GM23338 (cell line): ENCODE results near the gene CD82. TPM values are rescaled to one million over a fixed set of nuclear protein-coding genes. Genes with fewer than 3 reads are reported as not detected.

Experiments used
- ATAC-seq: fragments of 200-7000 bp; cut with Tn5 transposase; 3 replicates; pipeline ENCODE4 v1.9.1; 2020
- DNase-seq: peaks from one replicate; pipeline ENCODE4 v3.0.0-alpha.2; 2015; ENCODE audit warnings: low spot score
- H2AFZ ChIP-seq: fragments of 200-600 bp; sonication (generic); 2 replicates; pipeline ENCODE4 v1.8.0; 2016; ENCODE audit warnings: antibody characterized with exemption, mild to moderate bottlenecking, moderate library complexity
- H3F3A ChIP-seq: fragments of 200-600 bp; sonication (generic); replicated peaks from 2 replicates; pipeline ENCODE4 v1.8.0; 2017; ENCODE audit warnings: antibody characterized with exemption, mixed run types, low read depth
- H3K27ac ChIP-seq: fragments of 200-600 bp; sonication (generic); 2 replicates; pipeline ENCODE4 v1.6.1; 2016; ENCODE audit warnings: low read depth
- H3K27me3 ChIP-seq: fragments of 200-600 bp; sonication (generic); 2 replicates; pipeline ENCODE4 v1.8.0; 2016; ENCODE audit warnings: mild to moderate bottlenecking, mixed run types, moderate library complexity; ENCODE audit not compliant: insufficient read depth
- H3K36me3 ChIP-seq: fragments of 200-600 bp; sonication (generic); 2 replicates; pipeline ENCODE4 v1.8.0; 2016; ENCODE audit warnings: mild to moderate bottlenecking; ENCODE audit not compliant: insufficient read depth
- H3K4me1 ChIP-seq: fragments of 200-600 bp; sonication (generic); 2 replicates; pipeline ENCODE4 v1.8.0; 2016; ENCODE audit warnings: mild to moderate bottlenecking, moderate library complexity; ENCODE audit not compliant: insufficient read depth
- H3K4me2 ChIP-seq: fragments of 200-600 bp; sonication (generic); 2 replicates; pipeline ENCODE4 v1.7.1; 2017; ENCODE audit warnings: mixed run types
- H3K4me3 ChIP-seq: fragments of 200-600 bp; sonication (generic); 2 replicates; pipeline ENCODE4 v1.6.1; 2016; ENCODE audit warnings: mixed run types
- H3K79me2 ChIP-seq: fragments of 200-600 bp; sonication (generic); replicated peaks from 2 replicates; pipeline ENCODE4 v1.8.0; 2017; ENCODE audit warnings: mild to moderate bottlenecking; ENCODE audit not compliant: insufficient read depth
- H3K9me2 ChIP-seq: fragments of 200-600 bp; sonication (generic); 2 replicates; pipeline ENCODE4 v1.8.0; 2017; ENCODE audit not compliant: insufficient read depth
- H4K20me1 ChIP-seq: fragments of 200-600 bp; sonication (generic); replicated peaks from 2 replicates; pipeline ENCODE4 v1.8.0; 2017; ENCODE audit warnings: mild to moderate bottlenecking; ENCODE audit not compliant: insufficient read depth
- H3K27ac Mint-ChIP-seq: 2 replicates; pipeline ENCODE4 v1.8.0; 2020; ENCODE audit warnings: inconsistent platforms, mild to moderate bottlenecking, moderate library complexity, mixed read lengths
- H3K27me3 Mint-ChIP-seq: 3 replicates; pipeline ENCODE4 v1.8.0; 2022; ENCODE audit warnings: low read depth, mild to moderate bottlenecking, moderate library complexity, mixed read lengths, inconsistent platforms; ENCODE audit not compliant: insufficient read depth, poor library complexity
- H3K36me3 Mint-ChIP-seq: 3 replicates; pipeline ENCODE4 v1.8.0; 2021; ENCODE audit warnings: low read depth, mild to moderate bottlenecking, inconsistent platforms, moderate library complexity, mixed read lengths
- H3K4me1 Mint-ChIP-seq: 3 replicates; pipeline ENCODE4 v1.8.0; 2020; ENCODE audit warnings: mild to moderate bottlenecking, inconsistent platforms, mixed read lengths
- H3K4me3 Mint-ChIP-seq: 3 replicates; pipeline ENCODE4 v1.8.0; 2021; ENCODE audit warnings: moderate library complexity, mild to moderate bottlenecking, inconsistent platforms, mixed read lengths
- H3K9me3 Mint-ChIP-seq: 3 replicates; pipeline ENCODE4 v1.8.0; 2020; ENCODE audit warnings: moderate library complexity, mild to moderate bottlenecking, inconsistent platforms, mixed read lengths
- CREB1 ChIP-seq: fragments of 250-450 bp; sonication (Bioruptor Pico); IDR thresholded peaks from 2 replicates; pipeline ENCODE4 v1.5.0; 2020; ENCODE audit warnings: low read depth, mild to moderate bottlenecking, moderate library complexity
- EZH2 ChIP-seq: fragments of 200-600 bp; sonication (generic); IDR thresholded peaks from one replicate; pipeline ENCODE4 v1.8.0; 2017; ENCODE audit warnings: antibody characterized with exemption, mild to moderate bottlenecking, low read depth; ENCODE audit not compliant: unreplicated experiment
- EZH2phosphoT487 ChIP-seq: fragments of 200-600 bp; sonication (generic); IDR thresholded peaks from one replicate; pipeline ENCODE4 v1.8.1; 2018; ENCODE audit warnings: antibody characterized with exemption; ENCODE audit not compliant: unreplicated experiment
- JUNB ChIP-seq: IDR thresholded peaks from one replicate; pipeline ENCODE4 v1.6.1; 2016; ENCODE audit warnings: antibody characterized with exemption; ENCODE audit not compliant: unreplicated experiment
- NANOG ChIP-seq: IDR thresholded peaks from 2 replicates; pipeline ENCODE4 v1.6.1; 2016; ENCODE audit warnings: antibody characterized with exemption, borderline replicate concordance
- POLR2AphosphoS5 ChIP-seq: IDR thresholded peaks from 2 replicates; pipeline ENCODE4 v1.6.1; 2016; ENCODE audit warnings: antibody characterized with exemption, low read depth
- STAT1 ChIP-seq: IDR thresholded peaks from one replicate; pipeline ENCODE4 v1.6.1; 2016; ENCODE audit warnings: antibody characterized with exemption; ENCODE audit not compliant: unreplicated experiment
- ZNF114 ChIP-seq: fragments of 250-450 bp; sonication (Bioruptor Pico); IDR thresholded peaks from 2 replicates; pipeline ENCODE4 v1.5.0; 2020; ENCODE audit warnings: mild to moderate bottlenecking, moderate library complexity
- ZNF331 ChIP-seq: fragments of 250-450 bp; sonication (Bioruptor Pico); IDR thresholded peaks from 2 replicates; pipeline ENCODE4 v1.5.0; 2020; ENCODE audit warnings: low read depth, mild to moderate bottlenecking, moderate library complexity
- polyA plus RNA-seq: library from polyadenylated mRNA; unstranded; fragments of >200 nt; fragmentation: Nextera tagmentation; extraction: Ambion mirVana; gene quantifications from 2 replicates; pipeline ENCODE4 v1.2.1, GENCODE V29; 2016
- total RNA-seq: library from RNA; depleted of rRNA; stranded (reverse); fragments of >200 nt; shearing (Covaris generic); gene quantifications from 2 replicates; pipeline ENCODE4 v1.2.3, GENCODE V29; 2014
- TF ChIP-seq, protein P1 (sequence below): IDR thresholded peaks from 2 replicates; pipeline ENCODE4 v1.6.1; 2016; ENCODE audit warnings: antibody characterized with exemption
- TF ChIP-seq, protein P2 (sequence below): fragments of 250-450 bp; sonication (Bioruptor Pico); IDR thresholded peaks from 2 replicates; pipeline ENCODE4 v1.5.0; 2020; ENCODE audit warnings: mild to moderate bottlenecking, moderate library complexity
- TF ChIP-seq, protein P3 (sequence below): IDR thresholded peaks from one replicate; pipeline ENCODE4 v1.6.1; 2018; ENCODE audit warnings: antibody characterized with exemption; ENCODE audit not compliant: unreplicated experiment
- TF ChIP-seq, protein P4 (sequence below), 2 experiments: fragments of 200-600 bp in 1 of 2; sonication (generic) in 1 of 2; conservative IDR thresholded peaks; 2 replicates each; pipeline versions ENCODE4 v1.5.1 to v1.6.1; 2016 to 2017; ENCODE audit warnings: antibody characterized with exemption in 2 of 2, low read depth in 2 of 2, mild to moderate bottlenecking in 2 of 2, moderate library complexity in 1 of 2

The CD82 gene
- total and polyA plus RNA-seq, 2 experiments from 2014 or later, result 4.4 to 4.9 TPM

DNA sequence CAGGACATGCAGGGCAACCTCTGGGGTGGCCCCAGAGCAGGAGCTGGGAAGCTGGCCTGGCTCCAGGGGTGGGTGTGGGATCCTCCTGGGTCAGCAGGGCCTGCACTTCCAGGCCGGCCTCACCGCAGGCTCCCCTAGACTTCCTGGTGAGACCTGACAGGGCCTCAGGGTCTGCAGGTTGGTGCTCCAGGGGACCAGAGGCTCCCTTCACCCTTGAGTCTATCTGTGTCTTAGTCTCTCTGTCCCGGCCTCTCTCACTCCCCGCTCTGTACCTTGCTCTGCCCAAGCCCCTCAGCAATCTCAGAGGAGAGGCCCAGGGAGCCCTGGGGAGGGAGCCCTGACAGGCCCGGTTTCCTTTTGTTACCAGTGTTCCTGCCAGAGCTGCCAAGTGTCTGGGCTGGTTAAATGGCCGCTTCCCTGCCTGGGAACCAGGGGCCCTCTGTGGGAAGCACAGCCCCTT lies 13.9 kb downstream of the CD82 start:
- Histone ChIP-seq H3K4me3 (no peak overlapping the region), H3K27me3 (no peaks in the 10 kb centered on the region), H4K20me1 (no peaks in the 10 kb centered on the region), H3K4me1 (no peaks in the 10 kb centered on the region), H3K9me2 (no peaks in the 10 kb centered on the region), H3K79me2 (no peaks in the 10 kb centered on the region), H3K4me2 (no peak overlapping the region), H3K36me3 (no peaks in the 10 kb centered on the region), H3K27ac (no peak overlapping the region), H2AFZ (no peak overlapping the region), H3F3A (no peaks in the 10 kb centered on the region)
- no peak for DNase-seq
- ATAC-seq, result peak; percentile 55
- H3K36me3 Mint-ChIP-seq, result no peaks in the 10 kb centered on the region
- H3K9me3 Mint-ChIP-seq, result no peaks in the 10 kb centered on the region; the same call in 2 of the 3 replicates
- no peak overlapping the region for H3K27ac Mint-ChIP-seq
- H3K4me1 Mint-ChIP-seq, result peaks cover 5% of the 10 kb centered on the region
- H3K4me3 Mint-ChIP-seq, result no peak overlapping the region
- peaks cover 7% of the 10 kb centered on the region for H3K27me3 Mint-ChIP-seq
- TF ChIP-seq EZH2phosphoT487 (no peak), ZNF114 (CRISPR knock-in tag) (no peak), ZNF331 (CRISPR knock-in tag) (no peak), CREB1 (CRISPR knock-in tag) (no peak), POLR2AphosphoS5 (no peak), STAT1 (no peak), EZH2 (no peak), NANOG (no peak), JUNB (no peak)
- TF ChIP-seq, protein P1, sequence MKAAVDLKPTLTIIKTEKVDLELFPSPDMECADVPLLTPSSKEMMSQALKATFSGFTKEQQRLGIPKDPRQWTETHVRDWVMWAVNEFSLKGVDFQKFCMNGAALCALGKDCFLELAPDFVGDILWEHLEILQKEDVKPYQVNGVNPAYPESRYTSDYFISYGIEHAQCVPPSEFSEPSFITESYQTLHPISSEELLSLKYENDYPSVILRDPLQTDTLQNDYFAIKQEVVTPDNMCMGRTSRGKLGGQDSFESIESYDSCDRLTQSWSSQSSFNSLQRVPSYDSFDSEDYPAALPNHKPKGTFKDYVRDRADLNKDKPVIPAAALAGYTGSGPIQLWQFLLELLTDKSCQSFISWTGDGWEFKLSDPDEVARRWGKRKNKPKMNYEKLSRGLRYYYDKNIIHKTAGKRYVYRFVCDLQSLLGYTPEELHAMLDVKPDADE, result no peak
- TF ChIP-seq, protein P2, sequence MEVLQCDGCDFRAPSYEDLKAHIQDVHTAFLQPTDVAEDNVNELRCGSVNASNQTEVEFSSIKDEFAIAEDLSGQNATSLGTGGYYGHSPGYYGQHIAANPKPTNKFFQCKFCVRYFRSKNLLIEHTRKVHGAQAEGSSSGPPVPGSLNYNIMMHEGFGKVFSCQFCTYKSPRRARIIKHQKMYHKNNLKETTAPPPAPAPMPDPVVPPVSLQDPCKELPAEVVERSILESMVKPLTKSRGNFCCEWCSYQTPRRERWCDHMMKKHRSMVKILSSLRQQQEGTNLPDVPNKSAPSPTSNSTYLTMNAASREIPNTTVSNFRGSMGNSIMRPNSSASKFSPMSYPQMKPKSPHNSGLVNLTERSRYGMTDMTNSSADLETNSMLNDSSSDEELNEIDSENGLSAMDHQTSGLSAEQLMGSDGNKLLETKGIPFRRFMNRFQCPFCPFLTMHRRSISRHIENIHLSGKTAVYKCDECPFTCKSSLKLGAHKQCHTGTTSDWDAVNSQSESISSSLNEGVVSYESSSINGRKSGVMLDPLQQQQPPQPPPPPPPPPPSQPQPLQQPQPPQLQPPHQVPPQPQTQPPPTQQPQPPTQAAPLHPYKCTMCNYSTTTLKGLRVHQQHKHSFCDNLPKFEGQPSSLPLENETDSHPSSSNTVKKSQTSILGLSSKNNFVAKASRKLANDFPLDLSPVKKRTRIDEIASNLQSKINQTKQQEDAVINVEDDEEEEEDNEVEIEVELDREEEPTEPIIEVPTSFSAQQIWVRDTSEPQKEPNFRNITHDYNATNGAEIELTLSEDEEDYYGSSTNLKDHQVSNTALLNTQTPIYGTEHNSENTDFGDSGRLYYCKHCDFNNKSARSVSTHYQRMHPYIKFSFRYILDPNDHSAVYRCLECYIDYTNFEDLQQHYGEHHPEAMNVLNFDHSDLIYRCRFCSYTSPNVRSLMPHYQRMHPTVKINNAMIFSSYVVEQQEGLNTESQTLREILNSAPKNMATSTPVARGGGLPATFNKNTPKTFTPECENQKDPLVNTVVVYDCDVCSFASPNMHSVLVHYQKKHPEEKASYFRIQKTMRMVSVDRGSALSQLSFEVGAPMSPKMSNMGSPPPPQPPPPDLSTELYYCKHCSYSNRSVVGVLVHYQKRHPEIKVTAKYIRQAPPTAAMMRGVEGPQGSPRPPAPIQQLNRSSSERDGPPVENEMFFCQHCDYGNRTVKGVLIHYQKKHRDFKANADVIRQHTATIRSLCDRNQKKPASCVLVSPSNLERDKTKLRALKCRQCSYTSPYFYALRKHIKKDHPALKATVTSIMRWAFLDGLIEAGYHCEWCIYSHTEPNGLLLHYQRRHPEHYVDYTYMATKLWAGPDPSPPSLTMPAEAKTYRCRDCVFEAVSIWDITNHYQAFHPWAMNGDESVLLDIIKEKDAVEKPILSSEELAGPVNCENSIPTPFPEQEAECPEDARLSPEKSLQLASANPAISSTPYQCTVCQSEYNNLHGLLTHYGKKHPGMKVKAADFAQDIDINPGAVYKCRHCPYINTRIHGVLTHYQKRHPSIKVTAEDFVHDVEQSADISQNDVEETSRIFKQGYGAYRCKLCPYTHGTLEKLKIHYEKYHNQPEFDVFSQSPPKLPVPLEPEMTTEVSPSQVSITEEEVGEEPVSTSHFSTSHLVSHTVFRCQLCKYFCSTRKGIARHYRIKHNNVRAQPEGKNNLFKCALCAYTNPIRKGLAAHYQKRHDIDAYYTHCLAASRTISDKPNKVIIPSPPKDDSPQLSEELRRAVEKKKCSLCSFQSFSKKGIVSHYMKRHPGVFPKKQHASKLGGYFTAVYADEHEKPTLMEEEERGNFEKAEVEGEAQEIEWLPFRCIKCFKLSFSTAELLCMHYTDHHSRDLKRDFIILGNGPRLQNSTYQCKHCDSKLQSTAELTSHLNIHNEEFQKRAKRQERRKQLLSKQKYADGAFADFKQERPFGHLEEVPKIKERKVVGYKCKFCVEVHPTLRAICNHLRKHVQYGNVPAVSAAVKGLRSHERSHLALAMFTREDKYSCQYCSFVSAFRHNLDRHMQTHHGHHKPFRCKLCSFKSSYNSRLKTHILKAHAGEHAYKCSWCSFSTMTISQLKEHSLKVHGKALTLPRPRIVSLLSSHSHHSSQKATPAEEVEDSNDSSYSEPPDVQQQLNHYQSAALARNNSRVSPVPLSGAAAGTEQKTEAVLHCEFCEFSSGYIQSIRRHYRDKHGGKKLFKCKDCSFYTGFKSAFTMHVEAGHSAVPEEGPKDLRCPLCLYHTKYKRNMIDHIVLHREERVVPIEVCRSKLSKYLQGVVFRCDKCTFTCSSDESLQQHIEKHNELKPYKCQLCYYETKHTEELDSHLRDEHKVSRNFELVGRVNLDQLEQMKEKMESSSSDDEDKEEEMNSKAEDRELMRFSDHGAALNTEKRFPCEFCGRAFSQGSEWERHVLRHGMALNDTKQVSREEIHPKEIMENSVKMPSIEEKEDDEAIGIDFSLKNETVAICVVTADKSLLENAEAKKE (CRISPR knock-in tag), result no peak
- TF ChIP-seq, protein P3, sequence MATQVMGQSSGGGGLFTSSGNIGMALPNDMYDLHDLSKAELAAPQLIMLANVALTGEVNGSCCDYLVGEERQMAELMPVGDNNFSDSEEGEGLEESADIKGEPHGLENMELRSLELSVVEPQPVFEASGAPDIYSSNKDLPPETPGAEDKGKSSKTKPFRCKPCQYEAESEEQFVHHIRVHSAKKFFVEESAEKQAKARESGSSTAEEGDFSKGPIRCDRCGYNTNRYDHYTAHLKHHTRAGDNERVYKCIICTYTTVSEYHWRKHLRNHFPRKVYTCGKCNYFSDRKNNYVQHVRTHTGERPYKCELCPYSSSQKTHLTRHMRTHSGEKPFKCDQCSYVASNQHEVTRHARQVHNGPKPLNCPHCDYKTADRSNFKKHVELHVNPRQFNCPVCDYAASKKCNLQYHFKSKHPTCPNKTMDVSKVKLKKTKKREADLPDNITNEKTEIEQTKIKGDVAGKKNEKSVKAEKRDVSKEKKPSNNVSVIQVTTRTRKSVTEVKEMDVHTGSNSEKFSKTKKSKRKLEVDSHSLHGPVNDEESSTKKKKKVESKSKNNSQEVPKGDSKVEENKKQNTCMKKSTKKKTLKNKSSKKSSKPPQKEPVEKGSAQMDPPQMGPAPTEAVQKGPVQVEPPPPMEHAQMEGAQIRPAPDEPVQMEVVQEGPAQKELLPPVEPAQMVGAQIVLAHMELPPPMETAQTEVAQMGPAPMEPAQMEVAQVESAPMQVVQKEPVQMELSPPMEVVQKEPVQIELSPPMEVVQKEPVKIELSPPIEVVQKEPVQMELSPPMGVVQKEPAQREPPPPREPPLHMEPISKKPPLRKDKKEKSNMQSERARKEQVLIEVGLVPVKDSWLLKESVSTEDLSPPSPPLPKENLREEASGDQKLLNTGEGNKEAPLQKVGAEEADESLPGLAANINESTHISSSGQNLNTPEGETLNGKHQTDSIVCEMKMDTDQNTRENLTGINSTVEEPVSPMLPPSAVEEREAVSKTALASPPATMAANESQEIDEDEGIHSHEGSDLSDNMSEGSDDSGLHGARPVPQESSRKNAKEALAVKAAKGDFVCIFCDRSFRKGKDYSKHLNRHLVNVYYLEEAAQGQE, result no peak
- TF ChIP-seq, protein P4, sequence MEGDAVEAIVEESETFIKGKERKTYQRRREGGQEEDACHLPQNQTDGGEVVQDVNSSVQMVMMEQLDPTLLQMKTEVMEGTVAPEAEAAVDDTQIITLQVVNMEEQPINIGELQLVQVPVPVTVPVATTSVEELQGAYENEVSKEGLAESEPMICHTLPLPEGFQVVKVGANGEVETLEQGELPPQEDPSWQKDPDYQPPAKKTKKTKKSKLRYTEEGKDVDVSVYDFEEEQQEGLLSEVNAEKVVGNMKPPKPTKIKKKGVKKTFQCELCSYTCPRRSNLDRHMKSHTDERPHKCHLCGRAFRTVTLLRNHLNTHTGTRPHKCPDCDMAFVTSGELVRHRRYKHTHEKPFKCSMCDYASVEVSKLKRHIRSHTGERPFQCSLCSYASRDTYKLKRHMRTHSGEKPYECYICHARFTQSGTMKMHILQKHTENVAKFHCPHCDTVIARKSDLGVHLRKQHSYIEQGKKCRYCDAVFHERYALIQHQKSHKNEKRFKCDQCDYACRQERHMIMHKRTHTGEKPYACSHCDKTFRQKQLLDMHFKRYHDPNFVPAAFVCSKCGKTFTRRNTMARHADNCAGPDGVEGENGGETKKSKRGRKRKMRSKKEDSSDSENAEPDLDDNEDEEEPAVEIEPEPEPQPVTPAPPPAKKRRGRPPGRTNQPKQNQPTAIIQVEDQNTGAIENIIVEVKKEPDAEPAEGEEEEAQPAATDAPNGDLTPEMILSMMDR (conservative IDR thresholded peaks at IDR 0.05; ENCODE audit: low read depth in 2 of 2), result no peak
